ENCODE data around the gene PIEZO2.

DNA sequence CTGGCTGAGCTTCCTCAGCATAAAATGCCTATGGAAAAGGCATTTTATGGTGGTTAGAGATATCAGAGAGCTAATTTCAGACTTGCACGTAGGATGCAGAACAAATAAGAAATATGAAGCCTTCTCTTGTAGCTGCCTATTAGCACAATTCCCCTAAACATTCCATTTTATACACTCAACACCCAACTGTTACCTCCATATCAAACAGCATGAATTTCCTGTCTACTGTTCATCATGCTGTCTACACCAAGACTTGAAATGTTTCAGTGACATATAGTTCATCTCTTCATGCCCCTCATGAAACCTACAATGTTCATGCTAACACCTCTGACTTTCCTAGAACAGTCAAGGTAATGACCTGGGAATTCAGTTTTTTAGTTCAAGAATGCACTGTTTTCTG, 249.9 kb downstream of the PIEZO2 start:
- TF ChIP-seq EZH2 (IDR thresholded peaks at IDR 0.05) (no peak), POLR2AphosphoS5 (IDR thresholded peaks at IDR 0.05; ENCODE audit: borderline replicate concordance, low read depth, low read length) (no peak), FOXP2 (optimal IDR thresholded peaks at IDR 0.05; ENCODE audit: control extremely low read depth, extremely low read length, insufficient read depth) (no peak)

Measured in SK-N-MC (cell line).